NCI-H345 treated with DMSO at 0.1 percent for 48 hours (cell line): ENCODE measurements around the gene SEMA4D.

Experiments used
- DNase-seq: peaks from one replicate; lab custom pipeline; 2025; ENCODE audit not compliant: unreplicated experiment; lab: John Stamatoyannopoulos, UW

SEMA4D gene

GRCh38 chr9:89446261-89446960 is 51.5 kb downstream of the SEMA4D start:
- no peak for DNase-seq

GRCh38 chr9:89445801-89446251 is 52.1 kb downstream of the SEMA4D start:
- DNase-seq = no peak

- DNase-seq = no peak
Observed at GRCh38 chr9:89444925-89445765, 52.8 kb downstream of the SEMA4D start.

GRCh38 chr9:89444274-89444673 is 53.6 kb downstream of the SEMA4D start:
- DNase-seq = no peak

- DNase-seq = no peak
Observed at GRCh38 chr9:89442981-89443814, 54.7 kb downstream of the SEMA4D start.

- DNase-seq = no peak
Observed at GRCh38 chr9:89442501-89442978, 55.4 kb downstream of the SEMA4D start.

GRCh38 chr9:89441986-89442385 is 55.9 kb downstream of the SEMA4D start:
- DNase-seq = no peak

- no peak for DNase-seq
Observed at GRCh38 chr9:89441655-89441970, 56.3 kb downstream of the SEMA4D start.

- no peak for DNase-seq
Observed at GRCh38 chr9:89440951-89441654, 56.8 kb downstream of the SEMA4D start.

GRCh38 chr9:89440548-89440947 is 57.4 kb downstream of the SEMA4D start:
- no peak for DNase-seq

GRCh38 chr9:89440046-89440445 is 57.9 kb downstream of the SEMA4D start:
- DNase-seq = no peak

GRCh38 chr9:89439571-89439970 is 58.3 kb downstream of the SEMA4D start:
- DNase-seq = no peak

GRCh38 chr9:89438194-89438593 is 59.7 kb downstream of the SEMA4D start:
- no peak for DNase-seq

- no peak for DNase-seq
Observed at GRCh38 chr9:89437772-89438171, 60.1 kb downstream of the SEMA4D start.

GRCh38 chr9:89436963-89437625 is 60.8 kb downstream of the SEMA4D start:
- peak; percentile 10 for DNase-seq

- no peak for DNase-seq
Observed at GRCh38 chr9:89436326-89436725, 61.6 kb downstream of the SEMA4D start.

- DNase-seq = no peak
Observed at GRCh38 chr9:89435071-89435823, 62.7 kb downstream of the SEMA4D start.

- DNase-seq = no peak
Observed at GRCh38 chr9:89434636-89435035, 63.3 kb downstream of the SEMA4D start.

GRCh38 chr9:89433826-89434225 is 64.1 kb downstream of the SEMA4D start:
- no peak for DNase-seq
